GM12801 (cell line): Measurements from ENCODE around the gene PBX3.

ENCODE experiments used
- TF ChIP-seq, protein P1 (sequence below): IDR thresholded peaks from one replicate; pipeline ENCODE4 v1.5.1; 2011; ENCODE audit warnings: control low read depth; ENCODE audit not compliant: insufficient read length; ENCODE audit errors: extremely low read depth

The PBX3 gene

DNA sequence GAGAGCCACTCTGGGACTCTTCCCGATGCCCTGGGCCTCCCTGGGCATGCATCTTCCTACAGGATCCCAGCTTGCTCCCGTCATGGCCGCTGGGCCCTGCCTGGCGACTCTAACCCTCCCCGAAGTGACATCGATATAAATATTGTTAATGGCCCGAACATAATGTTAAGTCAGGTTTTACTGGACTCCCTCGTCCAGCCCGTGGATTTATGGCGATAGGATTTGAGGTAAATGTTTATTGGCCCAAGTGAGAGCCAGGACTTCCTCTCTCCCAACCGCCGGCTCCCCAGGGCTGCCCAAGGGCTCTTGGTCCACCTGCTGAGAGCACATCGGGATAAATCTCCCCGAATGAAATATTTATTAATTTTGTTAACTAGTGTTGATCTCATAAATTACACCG is 246.3 kb downstream of the PBX3 start:
- TF ChIP-seq, protein P1, sequence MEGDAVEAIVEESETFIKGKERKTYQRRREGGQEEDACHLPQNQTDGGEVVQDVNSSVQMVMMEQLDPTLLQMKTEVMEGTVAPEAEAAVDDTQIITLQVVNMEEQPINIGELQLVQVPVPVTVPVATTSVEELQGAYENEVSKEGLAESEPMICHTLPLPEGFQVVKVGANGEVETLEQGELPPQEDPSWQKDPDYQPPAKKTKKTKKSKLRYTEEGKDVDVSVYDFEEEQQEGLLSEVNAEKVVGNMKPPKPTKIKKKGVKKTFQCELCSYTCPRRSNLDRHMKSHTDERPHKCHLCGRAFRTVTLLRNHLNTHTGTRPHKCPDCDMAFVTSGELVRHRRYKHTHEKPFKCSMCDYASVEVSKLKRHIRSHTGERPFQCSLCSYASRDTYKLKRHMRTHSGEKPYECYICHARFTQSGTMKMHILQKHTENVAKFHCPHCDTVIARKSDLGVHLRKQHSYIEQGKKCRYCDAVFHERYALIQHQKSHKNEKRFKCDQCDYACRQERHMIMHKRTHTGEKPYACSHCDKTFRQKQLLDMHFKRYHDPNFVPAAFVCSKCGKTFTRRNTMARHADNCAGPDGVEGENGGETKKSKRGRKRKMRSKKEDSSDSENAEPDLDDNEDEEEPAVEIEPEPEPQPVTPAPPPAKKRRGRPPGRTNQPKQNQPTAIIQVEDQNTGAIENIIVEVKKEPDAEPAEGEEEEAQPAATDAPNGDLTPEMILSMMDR: no peak

DNA sequence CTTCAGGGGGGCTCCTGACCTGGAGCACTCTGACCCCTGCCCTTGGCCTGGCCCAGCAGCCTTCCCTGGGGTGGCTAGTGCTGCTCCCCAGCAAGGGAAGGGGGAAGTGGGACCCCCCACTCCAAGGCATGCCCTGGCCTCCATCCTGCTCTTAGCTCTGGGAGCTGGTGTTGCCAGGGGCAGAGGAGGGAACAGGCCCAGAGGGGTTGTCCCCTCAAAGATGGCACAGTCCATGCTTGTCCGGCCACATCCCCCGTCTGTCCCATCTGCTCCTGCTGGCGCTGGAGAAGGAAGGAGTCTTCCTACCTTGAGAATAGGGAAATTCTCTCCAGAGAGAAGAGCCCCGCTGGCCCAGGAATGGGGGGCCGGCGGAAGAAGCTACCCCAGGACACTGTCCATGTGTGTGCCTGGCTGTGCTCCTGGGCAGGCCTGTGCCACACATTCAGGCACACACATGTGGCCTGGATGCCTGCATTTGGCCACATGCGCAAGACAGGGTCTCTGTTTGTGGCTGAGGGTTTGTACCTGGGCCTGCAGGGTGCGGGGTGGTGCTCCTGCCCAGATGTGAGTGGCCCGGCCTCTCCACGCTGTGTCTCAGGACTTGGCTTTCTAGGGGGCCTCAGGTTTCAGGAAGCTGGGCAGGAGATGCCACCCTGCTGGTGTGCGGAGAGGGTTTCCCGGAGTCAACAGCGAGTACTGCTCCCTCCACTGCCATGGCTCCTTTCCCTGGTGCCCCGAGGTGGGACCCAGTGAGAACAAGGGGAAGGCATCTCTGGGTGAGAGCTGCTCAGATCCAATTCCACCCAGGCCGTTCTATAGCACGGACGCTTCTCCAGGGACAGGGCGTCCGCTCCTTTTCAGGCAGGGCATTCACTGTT is 247.1 kb downstream of the PBX3 start:
- TF ChIP-seq, protein P1: no peak

DNA sequence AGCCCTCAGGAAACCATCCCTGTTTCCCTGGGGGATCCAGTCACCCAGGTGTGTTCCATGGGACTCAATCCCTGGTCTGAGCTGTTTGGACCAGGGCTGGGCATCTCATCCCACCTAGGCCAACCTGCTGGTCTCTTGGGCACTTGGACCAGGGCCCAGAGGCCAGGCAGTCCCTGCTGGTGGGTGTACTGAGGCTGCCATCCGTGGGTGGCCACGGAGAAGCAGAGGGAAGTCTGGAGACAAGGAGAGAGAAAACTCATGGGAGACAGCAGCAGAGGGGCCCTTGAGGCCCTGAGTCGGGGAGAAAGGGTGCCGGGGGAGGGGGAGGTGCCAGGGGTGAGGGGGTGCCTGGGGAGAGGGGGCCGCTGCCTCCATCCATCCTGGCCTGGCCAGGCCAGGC is 247.8 kb downstream of the PBX3 start:
- TF ChIP-seq, protein P1: no peak

DNA sequence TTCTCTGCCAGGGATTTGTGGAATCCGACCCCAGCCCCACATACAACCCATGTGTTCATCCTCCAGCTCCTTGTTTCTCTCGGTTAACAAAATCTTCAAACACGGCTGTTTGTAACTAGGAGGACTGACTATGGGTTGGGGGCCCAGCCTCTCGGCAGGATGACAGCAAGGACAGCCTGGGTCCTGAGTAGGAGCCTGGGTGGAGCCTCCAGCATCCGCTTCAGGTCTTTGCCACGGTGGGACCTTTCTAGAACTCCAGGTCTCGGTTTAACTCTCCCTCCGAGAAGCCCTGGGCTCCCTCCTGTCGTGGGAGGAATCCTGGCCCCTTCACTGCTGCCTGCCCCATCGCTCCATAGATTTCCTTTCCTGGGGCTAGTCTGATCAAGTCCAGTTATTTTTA is 248.5 kb downstream of the PBX3 start:
- TF ChIP-seq, protein P1: no peak

DNA sequence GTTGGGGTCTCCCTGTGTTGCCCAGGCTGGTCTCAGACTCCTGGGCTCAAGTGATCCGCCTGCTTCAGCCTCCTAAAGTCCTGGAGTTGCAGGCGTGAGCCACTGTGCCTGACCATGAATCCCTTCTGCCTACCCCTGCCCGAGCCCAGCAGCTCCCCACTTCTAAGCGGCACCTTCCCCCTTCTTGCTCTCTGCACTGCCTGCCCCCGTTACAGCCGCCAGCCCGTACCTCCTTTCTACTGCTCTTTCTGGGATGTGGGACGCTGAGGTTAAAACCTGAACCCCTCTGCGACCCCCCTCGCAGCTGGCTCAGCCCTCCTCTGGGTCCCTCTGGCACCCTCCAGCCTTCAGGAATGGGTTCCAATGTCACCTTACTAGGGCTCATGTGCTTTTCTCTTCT is 249.6 kb downstream of the PBX3 start:
- TF ChIP-seq, protein P1: no peak

DNA sequence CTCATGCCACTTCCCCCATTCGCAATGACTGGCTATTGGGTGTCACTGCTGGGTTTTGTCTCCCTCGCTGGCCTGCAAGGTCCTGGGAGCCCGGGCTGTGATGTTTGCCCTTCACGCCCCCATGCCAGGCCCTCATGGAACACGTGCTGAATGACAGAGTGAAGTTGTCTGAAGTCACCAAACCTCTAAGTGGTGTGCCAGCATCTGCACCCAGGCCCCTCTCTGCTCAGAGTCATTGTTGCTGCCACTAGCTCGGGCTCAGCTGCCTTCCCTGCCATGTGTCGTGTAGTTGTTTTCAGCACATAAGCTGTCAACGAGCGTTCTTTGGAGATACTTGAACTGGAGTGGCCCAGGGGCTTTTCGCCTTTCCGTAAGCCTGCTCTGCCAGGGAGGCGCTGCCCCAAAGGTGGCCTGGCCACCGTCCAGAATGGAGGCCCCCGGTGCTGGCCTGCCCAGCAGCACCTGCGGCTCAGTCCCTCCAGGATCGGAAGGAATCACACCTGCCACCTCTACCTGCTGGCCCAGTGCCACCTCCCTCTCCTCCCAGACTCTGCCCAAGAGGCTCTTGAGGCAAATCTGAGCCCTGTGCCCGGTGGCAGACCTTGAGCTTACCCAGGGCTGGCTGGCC is 250.1 kb downstream of the PBX3 start:
- TF ChIP-seq, protein P1: no peak

DNA sequence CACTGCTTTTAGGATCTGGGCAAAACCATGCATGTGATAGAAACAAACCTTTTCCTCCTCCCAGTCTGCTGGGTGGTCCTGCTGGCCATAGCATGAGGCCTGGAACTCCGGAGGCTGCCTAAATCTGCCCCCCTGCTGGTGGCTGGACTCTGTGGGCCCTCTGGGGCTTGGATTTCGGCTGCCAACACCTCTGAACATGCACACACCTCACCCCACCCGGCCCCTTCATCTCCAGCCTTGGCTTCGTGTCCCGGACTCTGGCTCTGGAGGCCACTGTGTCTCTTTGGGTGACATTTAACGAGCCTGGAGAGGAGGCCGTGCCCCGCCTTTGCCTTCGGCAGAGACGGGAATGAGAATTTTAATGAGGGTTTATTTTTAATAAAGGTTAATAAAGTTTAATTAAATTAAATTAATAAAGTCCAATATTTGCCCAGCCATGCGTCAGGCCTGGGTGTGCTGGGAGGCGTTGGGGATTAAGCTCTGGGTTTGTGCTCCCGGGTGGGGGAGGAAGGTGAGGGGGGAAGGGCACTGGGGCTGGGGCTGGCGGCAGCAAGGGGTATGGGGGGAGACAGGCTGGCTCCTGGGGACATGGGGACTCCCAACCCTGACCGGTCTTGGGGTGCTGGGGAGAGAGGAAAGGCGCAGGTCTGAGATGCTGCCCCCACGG is 251.8 kb downstream of the PBX3 start:
- TF ChIP-seq, protein P1: no peak
